H1 (cell line): ENCODE results near the gene MBOAT1. TPM values are rescaled to one million over a fixed set of nuclear protein-coding genes. Genes with fewer than 3 reads are reported as not detected.

ENCODE experiments used
- CTCF ChIA-PET: fragments of 300-600 bp; sonication (Branson Sonifier 250); formaldehyde crosslinking; loops from one replicate; lab custom pipeline; 2021; ENCODE audit not compliant: partially characterized antibody; lab: Charles Lee
- POLR2A ChIA-PET: fragments of 300-600 bp; sonication (Branson Sonifier 250); formaldehyde crosslinking; loops from one replicate; lab custom pipeline; 2021; ENCODE audit warnings: inconsistent platforms; ENCODE audit not compliant: partially characterized antibody; lab: Charles Lee
- DNase-seq, 2 experiments: peaks; one replicate each; pipeline versions ENCODE4 v3.0.0 to v3.0.0-alpha.2; 2010 to 2022; ENCODE audit warnings: low spot score in 2 of 2, low read depth in 1 of 2, mixed read lengths in 1 of 2
- FAIRE-seq: peaks from 2 replicates; lab custom pipeline; 2011; peaks lifted over from hg19 to GRCh38; lab: Jason Lieb, UNC
- H2AFZ ChIP-seq: 2 replicates; pipeline ENCODE4 v1.8.1; 2012; ENCODE audit warnings: low read length, inconsistent platforms
- H2AK5ac ChIP-seq: 2 replicates; pipeline ENCODE4 v1.6.1; 2013; ENCODE audit warnings: low read depth, low read length
- H2BK120ac ChIP-seq: replicated peaks from 2 replicates; pipeline ENCODE3; 2013; ENCODE audit warnings: low read depth, low read length, inconsistent platforms
- H2BK12ac ChIP-seq: 2 replicates; pipeline ENCODE4 v1.6.1; 2013; ENCODE audit warnings: low read depth, low read length
- H2BK15ac ChIP-seq: 2 replicates; pipeline ENCODE4 v1.6.1; 2013; ENCODE audit warnings: low read length
- H2BK20ac ChIP-seq: 2 replicates; pipeline ENCODE4 v1.6.1; 2013; ENCODE audit warnings: low read length
- H2BK5ac ChIP-seq: 2 replicates; pipeline ENCODE4 v1.6.1; 2013; ENCODE audit warnings: low read depth, low read length
- H3K14ac ChIP-seq: 2 replicates; pipeline ENCODE4 v1.6.1; 2013; ENCODE audit warnings: inconsistent platforms; ENCODE audit not compliant: insufficient read length
- H3K18ac ChIP-seq: 2 replicates; pipeline ENCODE4 v1.6.1; 2013; ENCODE audit warnings: low read length; ENCODE audit errors: extremely low read depth
- H3K23ac ChIP-seq: 2 replicates; pipeline ENCODE4 v1.6.1; 2013; ENCODE audit warnings: inconsistent platforms; ENCODE audit not compliant: insufficient read length
- H3K23me2 ChIP-seq: 2 replicates; pipeline ENCODE4 v1.6.1; 2013; ENCODE audit warnings: low read depth, low read length
- H3K27ac ChIP-seq: 2 replicates; pipeline ENCODE4 v1.6.1; 2011; ENCODE audit warnings: low read depth, low read length, inconsistent platforms
- H3K27me3 ChIP-seq, 4 experiments: replicated peaks in 1 of 4; 1 replicate in 1 of 4; 2 replicates in 3 of 4; pipeline versions ENCODE4 v1.6.1 to v1.8.1; 2011 to 2013; ENCODE audit warnings: low read length in 3 of 4, mild to moderate bottlenecking in 3 of 4, inconsistent platforms in 2 of 4, mixed read lengths in 2 of 4, moderate library complexity in 1 of 4; ENCODE audit not compliant: control insufficient read depth in 3 of 4, insufficient read depth in 3 of 4; ENCODE audit errors: extremely low read depth in 1 of 4
- H3K36me3 ChIP-seq, 4 experiments: 2 replicates each; pipeline versions ENCODE4 v1.6.1 to v1.8.1; 2011 to 2013; ENCODE audit warnings: mild to moderate bottlenecking in 4 of 4, low read length in 3 of 4, moderate library complexity in 2 of 4, control low read depth in 1 of 4, inconsistent platforms in 1 of 4; ENCODE audit not compliant: insufficient read depth in 4 of 4, control insufficient read depth in 2 of 4
- H3K4ac ChIP-seq: replicated peaks from 2 replicates; pipeline ENCODE3; 2013; ENCODE audit warnings: low read length, low read depth, mixed read lengths, inconsistent platforms; ENCODE audit not compliant: insufficient read length
- H3K4me1 ChIP-seq, 4 experiments: replicated peaks in 1 of 4; 1 replicate in 1 of 4; 2 replicates in 3 of 4; pipeline versions ENCODE4 v1.6.1 to v1.8.1; 2011 to 2013; ENCODE audit warnings: low read length in 3 of 4, inconsistent platforms in 2 of 4, mixed read lengths in 1 of 4; ENCODE audit not compliant: insufficient read depth in 4 of 4, control insufficient read depth in 3 of 4
- H3K4me2 ChIP-seq, 2 experiments: 2 replicates each; pipeline versions ENCODE4 v1.6.1 to v1.8.1; 2011 to 2013; ENCODE audit warnings: low read depth in 2 of 2, low read length in 2 of 2, control low read depth in 1 of 2, inconsistent platforms in 1 of 2, mild to moderate bottlenecking in 1 of 2; ENCODE audit not compliant: insufficient read depth in 1 of 2
- H3K4me3 ChIP-seq, 4 experiments: fragments of 200-600, 300-600 bp in 1 of 4; sonication (generic), shearing (Covaris generic), sonication (Bioruptor Twin) in 1 of 4; 2 replicates each; pipeline versions ENCODE4 v1.5.1 to v1.8.1; 2011 to 2016; ENCODE audit warnings: low read length in 4 of 4, low read depth in 3 of 4, control low read depth in 2 of 4, inconsistent platforms in 2 of 4, mild to moderate bottlenecking in 2 of 4, mixed read lengths in 1 of 4, moderate library complexity in 1 of 4; ENCODE audit not compliant: insufficient read depth in 2 of 4; ENCODE audit errors: extremely low read depth in 1 of 4
- H3K56ac ChIP-seq: replicated peaks from 2 replicates; pipeline ENCODE3; 2013; ENCODE audit warnings: low read depth, mild to moderate bottlenecking, mixed read lengths, low read length, inconsistent platforms; ENCODE audit not compliant: insufficient read length
- H3K79me1 ChIP-seq: 2 replicates; pipeline ENCODE4 v1.6.1; 2013; ENCODE audit warnings: low read depth, low read length, control low read depth
- H3K79me2 ChIP-seq, 2 experiments: 2 replicates each; pipeline versions ENCODE4 v1.6.1 to v1.8.1; 2012 to 2013; ENCODE audit warnings: low read length in 2 of 2, mild to moderate bottlenecking in 2 of 2, inconsistent platforms in 1 of 2; ENCODE audit not compliant: insufficient read depth in 2 of 2, control insufficient read depth in 1 of 2
- H3K9ac ChIP-seq, 4 experiments: replicated peaks in 1 of 4; 1 replicate in 1 of 4; 2 replicates in 3 of 4; pipeline versions ENCODE4 v1.6.1 to v1.8.1; 2011 to 2013; ENCODE audit warnings: low read depth in 3 of 4, low read length in 3 of 4, control low read depth in 2 of 4, mild to moderate bottlenecking in 2 of 4, moderate library complexity in 2 of 4, inconsistent platforms in 1 of 4; ENCODE audit errors: extremely low read depth in 1 of 4
- H3K9me3 ChIP-seq, 2 experiments: 2 replicates each; pipeline versions ENCODE4 v1.6.1 to v1.8.1; 2012 to 2013; ENCODE audit warnings: mild to moderate bottlenecking in 2 of 2, moderate library complexity in 2 of 2, control low read depth in 1 of 2, inconsistent platforms in 1 of 2, low read depth in 1 of 2, low read length in 1 of 2, mixed read lengths in 1 of 2; ENCODE audit not compliant: insufficient read depth in 2 of 2
- H4K20me1 ChIP-seq, 2 experiments: replicated peaks in 1 of 2; 2 replicates each; pipeline versions ENCODE3 to v1.8.1; 2011 to 2013; ENCODE audit warnings: inconsistent platforms in 2 of 2, low read length in 2 of 2, mild to moderate bottlenecking in 1 of 2; ENCODE audit not compliant: insufficient read depth in 2 of 2, control insufficient read depth in 1 of 2
- H4K5ac ChIP-seq: 2 replicates; pipeline ENCODE4 v1.6.1; 2013; ENCODE audit warnings: low read length, low read depth, mixed read lengths, inconsistent platforms; ENCODE audit not compliant: insufficient read length
- H4K8ac ChIP-seq: 2 replicates; pipeline ENCODE4 v1.8.0; 2013; ENCODE audit warnings: mild to moderate bottlenecking, moderate library complexity, low read length, inconsistent platforms; ENCODE audit not compliant: insufficient read depth; ENCODE audit errors: extremely low read depth
- H4K91ac ChIP-seq: replicated peaks from 2 replicates; pipeline ENCODE3; 2013; ENCODE audit warnings: low read length, mixed read lengths, inconsistent platforms; ENCODE audit not compliant: insufficient read length
- GTF2F1 ChIP-seq: IDR thresholded peaks from 2 replicates; pipeline ENCODE4 v1.6.1; 2012; ENCODE audit warnings: low read depth, low read length, improper control_type of control experiment, borderline replicate concordance
- JUND ChIP-seq: IDR thresholded peaks from 2 replicates; pipeline ENCODE4 v1.6.1; 2011; ENCODE audit warnings: mild to moderate bottlenecking, improper control_type of control experiment, low read length
- KDM4A ChIP-seq: IDR thresholded peaks from one replicate; pipeline ENCODE4 v1.7.1; 2012; ENCODE audit warnings: low read depth, mild to moderate bottlenecking, moderate library complexity, low read length, inconsistent platforms; ENCODE audit not compliant: severe bottlenecking
- WGBS, 2 experiments: shearing (Covaris generic) in 1 of 2; methylation state at CpG; one replicate each; pipeline versions ENCODE4 v1.1.6 to v1.1.7; 2013 to 2015; ENCODE audit warnings: low lambda C conversion rate in 2 of 2, mixed read lengths in 2 of 2, inconsistent platforms in 1 of 2, low coverage in 1 of 2, missing lambda C conversion rate in 1 of 2; ENCODE audit not compliant: insufficient replicate concordance in 2 of 2, insufficient coverage in 1 of 2, insufficient read length in 1 of 2; ENCODE audit errors: extremely low coverage in 1 of 2, missing lambda C conversion rate in 1 of 2; 5-methylcytosine and 5-hydroxymethylcytosine counted together
- polyA plus RNA-seq, 7 experiments: library from polyadenylated mRNA; depleted of rRNA in 3 of 7; stranded (reverse) in 5 of 7; unstranded in 2 of 7; fragments of >200 nt in 5 of 7; fragments of 200-250 nt in 2 of 7; gene quantifications; 1 replicate in 5 of 7; 2 replicates in 1 of 7; 4 replicates in 1 of 7; pipeline versions ENCODE4 v1.2.1 to v1.2.3, GENCODE V29; 2011 to 2013; ENCODE audit warnings: missing spikeins in 2 of 7, mixed read lengths in 2 of 7
- total RNA-seq: library from RNA; stranded (reverse); fragmentation: NEBNext Ultra II Directional; extraction: Animal tissue kit (Norgen Biotek cat#: 25700); gene quantifications from 2 replicates; pipeline ENCODE4 v1.2.1, GENCODE V29; 2021

Gene MBOAT1
- total and polyA plus RNA-seq, 2 of the 8 experiments (the other 6 are each of a cell fraction or from before 2014, with no cell fraction given) = 4.9 to 19.5 TPM

DNA sequence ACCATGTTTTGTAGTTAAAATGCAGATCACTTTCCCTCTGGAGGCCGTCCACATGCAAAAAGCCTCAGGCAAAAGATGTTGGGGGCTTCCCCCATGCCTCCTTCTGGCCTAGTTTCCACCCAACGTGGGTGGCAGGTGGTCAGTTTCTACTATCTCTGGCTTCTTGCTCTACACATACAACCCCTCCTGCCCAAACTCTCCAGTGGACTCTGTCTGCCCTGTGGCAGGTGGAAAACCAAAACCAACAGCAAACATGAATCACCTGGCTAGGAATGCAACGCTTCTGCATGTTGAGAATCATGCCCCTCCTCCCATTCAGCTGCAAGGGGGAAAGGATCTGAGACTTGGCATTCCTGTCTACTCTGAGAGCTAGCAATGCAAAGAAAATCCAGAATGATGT is 94.8 kb downstream of the MBOAT1 start:
- no peak overlapping the region for H4K91ac ChIP-seq
- H4K5ac ChIP-seq = no peak overlapping the region
- no peak overlapping the region for H2BK20ac ChIP-seq
- H2BK5ac ChIP-seq = no peak overlapping the region
- no peak overlapping the region for H2BK15ac ChIP-seq
- H4K8ac ChIP-seq = no peak overlapping the region
- H3K4ac ChIP-seq = no peak overlapping the region
- H3K27ac ChIP-seq = no peak overlapping the region
- no peak overlapping the region for H2AFZ ChIP-seq
- no peak overlapping the region for H3K4me3 ChIP-seq
- 0 out of 7 replicates have a peak overlapping the region, but pooled peaks of 1 of the 4 experiments have one; percentile 3 for H3K9ac ChIP-seq
- H3K23me2 ChIP-seq = no peaks in the 10 kb centered on the region
- no peaks in the 10 kb centered on the region for H3K79me2 ChIP-seq
- H3K4me1 ChIP-seq = peaks cover 0 to 2% (median 0%) of the 10 kb centered on the region in 4 experiments; a peak in 2 of 7 replicates
- no peak overlapping the region for H2BK12ac ChIP-seq
- no peaks in the 10 kb centered on the region for H3K27me3 ChIP-seq
- H3K36me3 ChIP-seq = no peaks in the 10 kb centered on the region; a peak in 1 of 8 replicates
- no peak for TF ChIP-seq KDM4A
- peak; percentile 34; the same call in 1 of the 2 replicates for TF ChIP-seq JUND
- TF ChIP-seq GTF2F1 = no peak
- FAIRE-seq (peak; percentile 32), DNase-seq (no peak)
- no peak overlapping the region for H3K23ac ChIP-seq
- H2BK120ac ChIP-seq = no peak overlapping the region
- no peaks in the 10 kb centered on the region for H3K9me3 ChIP-seq
- H3K56ac ChIP-seq = no peak overlapping the region
- ChIA-PET CTCF (interaction anchor here (0.9 to 2.3 kb wide), 3 partner anchors 10 to 26 kb away, joined by 4 to 14 read pairs (median 6); no protein-coding TSS in a partner anchor), POLR2A (no interaction called here)
- no peak overlapping the region for H3K18ac ChIP-seq
- H3K79me1 ChIP-seq = no peaks in the 10 kb centered on the region
- 72% methylated on average over 3 of the region's 3 CpGs; no CpG with 5 or more reads in 1 of the 2 experiments for WGBS, 2 experiments
- no peaks in the 10 kb centered on the region for H4K20me1 ChIP-seq
- no peak overlapping the region for H2AK5ac ChIP-seq
- H3K4me2 ChIP-seq = no peak overlapping the region
- H3K14ac ChIP-seq = no peak overlapping the region
